Measurements from ENCODE around the gene GDAP1L1.

- TF ChIP-seq CTCF (IDR thresholded peaks at IDR 0.05) (no peak), POLR2A (IDR thresholded peaks at IDR 0.05) (no peak)
These were observed 50.6 kb downstream of the GDAP1L1 start for GRCh38 chr20:44297721-44298120.

Data from uterus (tissue), 2 donors.